HepG2 (cell line): ENCODE measurements around the gene IRF1. TPM values are rescaled to one million over a fixed set of nuclear protein-coding genes. Genes with fewer than 3 reads are reported as not detected.

Experiments used
- BRCA1 ChIP-seq: sonication (generic); formaldehyde crosslinking; IDR thresholded peaks from 2 replicates; pipeline ENCODE4 v1.4.0; 2020; ENCODE audit warnings: missing genetic modification reagents
- E2F2 ChIP-seq: sonication (generic); formaldehyde crosslinking; IDR thresholded peaks from 2 replicates; pipeline ENCODE4 v1.4.0; 2020; ENCODE audit warnings: missing genetic modification reagents, borderline replicate concordance
- MED13 ChIP-seq: sonication (generic); formaldehyde crosslinking; IDR thresholded peaks from 2 replicates; pipeline ENCODE4 v1.5.0; 2020; ENCODE audit warnings: missing genetic modification reagents
- NCOA2 ChIP-seq: sonication (generic); formaldehyde crosslinking; IDR thresholded peaks from 2 replicates; pipeline ENCODE4 v1.8.0; 2022; ENCODE audit warnings: inconsistent platforms
- NR1H2 ChIP-seq: sonication (generic); formaldehyde crosslinking; IDR thresholded peaks from 2 replicates; pipeline ENCODE4 v1.8.1; 2022; ENCODE audit warnings: low read depth, missing genetic modification reagents, borderline replicate concordance
- TBP ChIP-seq: sonication (generic); formaldehyde crosslinking; IDR thresholded peaks from 2 replicates; pipeline ENCODE4 v1.5.0; 2020; ENCODE audit warnings: missing genetic modification reagents
- ZBTB49 ChIP-seq: sonication (generic); formaldehyde crosslinking; IDR thresholded peaks from 2 replicates; pipeline ENCODE4 v1.4.0; 2020; ENCODE audit warnings: missing genetic modification reagents, borderline replicate concordance
- ZNF235 ChIP-seq: sonication (generic); formaldehyde crosslinking; IDR thresholded peaks from 2 replicates; pipeline ENCODE4 v1.8.1; 2023; ENCODE audit warnings: mild to moderate bottlenecking, missing genetic modification reagents, borderline replicate concordance
- ZNF362 ChIP-seq: sonication (generic); formaldehyde crosslinking; IDR thresholded peaks from 2 replicates; pipeline ENCODE4 v1.4.0; 2020; ENCODE audit warnings: missing genetic modification reagents, mild to moderate bottlenecking, borderline replicate concordance
- ZNF558 ChIP-seq: sonication (generic); formaldehyde crosslinking; IDR thresholded peaks from 2 replicates; pipeline ENCODE4 v1.9.0; 2022; ENCODE audit warnings: mild to moderate bottlenecking, missing genetic modification reagents, borderline replicate concordance
- polyA plus RNA-seq, 8 experiments: library from polyadenylated mRNA; depleted of rRNA in 3 of 8; stranded (reverse) in 7 of 8; unstranded in 1 of 8; fragments of >200 nt; fragmentation: Illumina TruSeq in 4 of 8; extraction: Trizol in 4 of 8; gene quantifications; 2 replicates each; pipeline versions ENCODE4 v1.2.1 to v1.2.3, GENCODE V29; 2011 to 2016; ENCODE audit warnings: low read depth in 4 of 8, missing spikeins in 1 of 8, mixed read lengths in 1 of 8; ENCODE audit not compliant: insufficient read depth in 1 of 8
- total RNA-seq, 5 experiments: library from RNA; depleted of rRNA; stranded (reverse); fragments of >200 nt; fragmentation: Illumina TruSeq; extraction: Trizol; gene quantifications; 2 replicates each; pipeline ENCODE4 v1.2.3, GENCODE V29; 2016; ENCODE audit warnings: low read depth in 1 of 5
- TF ChIP-seq, protein P1 (sequence below), 2 experiments: sonication (generic) in 1 of 2; formaldehyde crosslinking in 1 of 2; IDR thresholded peaks; 2 replicates each; pipeline versions ENCODE4 v1.4.0 to v1.6.1; 2018 to 2020; ENCODE audit warnings: missing genetic modification reagents in 2 of 2, borderline replicate concordance in 1 of 2, low read depth in 1 of 2, mild to moderate bottlenecking in 1 of 2, missing biosample characterization in 1 of 2
- TF ChIP-seq, protein P2 (sequence below): sonication (generic); formaldehyde crosslinking; conservative IDR thresholded peaks from 2 replicates; pipeline ENCODE4 v1.4.0; 2020; ENCODE audit warnings: missing genetic modification reagents
- TF ChIP-seq, protein P3 (sequence below): sonication (generic); formaldehyde crosslinking; conservative IDR thresholded peaks from 2 replicates; pipeline ENCODE4 v1.5.0; 2020; ENCODE audit warnings: missing genetic modification reagents
- TF ChIP-seq, protein P4 (sequence below): sonication (generic); formaldehyde crosslinking; IDR thresholded peaks from 2 replicates; pipeline ENCODE4 v1.5.1; 2020; ENCODE audit warnings: missing genetic modification reagents, mild to moderate bottlenecking, borderline replicate concordance

IRF1 gene
- total and polyA plus RNA-seq, 2 of the 13 experiments (the other 11 are each of a cell fraction or from before 2014, with no cell fraction given): 4.1 to 8.8 TPM

- TF ChIP-seq ZNF235 (CRISPR knock-in tag) (0 out of 2 replicates have a peak, but pooled peaks have one; percentile 13), MED13 (CRISPR knock-in tag) (0 out of 2 replicates have a peak, but pooled peaks have one; percentile 44), NCOA2 (CRISPR knock-in tag) (no peak), NR1H2 (CRISPR knock-in tag) (no peak), ZNF558 (CRISPR knock-in tag) (no peak), ZNF362 (CRISPR knock-in tag) (no peak), E2F2 (CRISPR knock-in tag) (no peak), BRCA1 (CRISPR knock-in tag) (no peak), TBP (no peak), ZBTB49 (no peak)
- TF ChIP-seq, protein P1, sequence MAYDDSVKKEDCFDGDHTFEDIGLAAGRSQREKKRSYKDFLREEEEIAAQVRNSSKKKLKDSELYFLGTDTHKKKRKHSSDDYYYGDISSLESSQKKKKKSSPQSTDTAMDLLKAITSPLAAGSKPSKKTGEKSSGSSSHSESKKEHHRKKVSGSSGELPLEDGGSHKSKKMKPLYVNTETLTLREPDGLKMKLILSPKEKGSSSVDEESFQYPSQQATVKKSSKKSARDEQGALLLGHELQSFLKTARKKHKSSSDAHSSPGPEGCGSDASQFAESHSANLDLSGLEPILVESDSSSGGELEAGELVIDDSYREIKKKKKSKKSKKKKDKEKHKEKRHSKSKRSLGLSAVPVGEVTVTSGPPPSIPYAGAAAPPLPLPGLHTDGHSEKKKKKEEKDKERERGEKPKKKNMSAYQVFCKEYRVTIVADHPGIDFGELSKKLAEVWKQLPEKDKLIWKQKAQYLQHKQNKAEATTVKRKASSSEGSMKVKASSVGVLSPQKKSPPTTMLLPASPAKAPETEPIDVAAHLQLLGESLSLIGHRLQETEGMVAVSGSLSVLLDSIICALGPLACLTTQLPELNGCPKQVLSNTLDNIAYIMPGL (CRISPR knock-in tag; IDR thresholded peaks at IDR 0.05; ENCODE audit: borderline replicate concordance in 1 of 2, low read depth in 1 of 2): peak in 1 of 2 experiments; percentile 40; a peak in 3 of 4 replicates
- TF ChIP-seq, protein P2, sequence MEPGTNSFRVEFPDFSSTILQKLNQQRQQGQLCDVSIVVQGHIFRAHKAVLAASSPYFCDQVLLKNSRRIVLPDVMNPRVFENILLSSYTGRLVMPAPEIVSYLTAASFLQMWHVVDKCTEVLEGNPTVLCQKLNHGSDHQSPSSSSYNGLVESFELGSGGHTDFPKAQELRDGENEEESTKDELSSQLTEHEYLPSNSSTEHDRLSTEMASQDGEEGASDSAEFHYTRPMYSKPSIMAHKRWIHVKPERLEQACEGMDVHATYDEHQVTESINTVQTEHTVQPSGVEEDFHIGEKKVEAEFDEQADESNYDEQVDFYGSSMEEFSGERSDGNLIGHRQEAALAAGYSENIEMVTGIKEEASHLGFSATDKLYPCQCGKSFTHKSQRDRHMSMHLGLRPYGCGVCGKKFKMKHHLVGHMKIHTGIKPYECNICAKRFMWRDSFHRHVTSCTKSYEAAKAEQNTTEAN (CRISPR knock-in tag): no peak
- TF ChIP-seq, protein P3, sequence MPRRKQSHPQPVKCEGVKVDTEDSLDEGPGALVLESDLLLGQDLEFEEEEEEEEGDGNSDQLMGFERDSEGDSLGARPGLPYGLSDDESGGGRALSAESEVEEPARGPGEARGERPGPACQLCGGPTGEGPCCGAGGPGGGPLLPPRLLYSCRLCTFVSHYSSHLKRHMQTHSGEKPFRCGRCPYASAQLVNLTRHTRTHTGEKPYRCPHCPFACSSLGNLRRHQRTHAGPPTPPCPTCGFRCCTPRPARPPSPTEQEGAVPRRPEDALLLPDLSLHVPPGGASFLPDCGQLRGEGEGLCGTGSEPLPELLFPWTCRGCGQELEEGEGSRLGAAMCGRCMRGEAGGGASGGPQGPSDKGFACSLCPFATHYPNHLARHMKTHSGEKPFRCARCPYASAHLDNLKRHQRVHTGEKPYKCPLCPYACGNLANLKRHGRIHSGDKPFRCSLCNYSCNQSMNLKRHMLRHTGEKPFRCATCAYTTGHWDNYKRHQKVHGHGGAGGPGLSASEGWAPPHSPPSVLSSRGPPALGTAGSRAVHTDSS: no peak
- TF ChIP-seq, protein P4, sequence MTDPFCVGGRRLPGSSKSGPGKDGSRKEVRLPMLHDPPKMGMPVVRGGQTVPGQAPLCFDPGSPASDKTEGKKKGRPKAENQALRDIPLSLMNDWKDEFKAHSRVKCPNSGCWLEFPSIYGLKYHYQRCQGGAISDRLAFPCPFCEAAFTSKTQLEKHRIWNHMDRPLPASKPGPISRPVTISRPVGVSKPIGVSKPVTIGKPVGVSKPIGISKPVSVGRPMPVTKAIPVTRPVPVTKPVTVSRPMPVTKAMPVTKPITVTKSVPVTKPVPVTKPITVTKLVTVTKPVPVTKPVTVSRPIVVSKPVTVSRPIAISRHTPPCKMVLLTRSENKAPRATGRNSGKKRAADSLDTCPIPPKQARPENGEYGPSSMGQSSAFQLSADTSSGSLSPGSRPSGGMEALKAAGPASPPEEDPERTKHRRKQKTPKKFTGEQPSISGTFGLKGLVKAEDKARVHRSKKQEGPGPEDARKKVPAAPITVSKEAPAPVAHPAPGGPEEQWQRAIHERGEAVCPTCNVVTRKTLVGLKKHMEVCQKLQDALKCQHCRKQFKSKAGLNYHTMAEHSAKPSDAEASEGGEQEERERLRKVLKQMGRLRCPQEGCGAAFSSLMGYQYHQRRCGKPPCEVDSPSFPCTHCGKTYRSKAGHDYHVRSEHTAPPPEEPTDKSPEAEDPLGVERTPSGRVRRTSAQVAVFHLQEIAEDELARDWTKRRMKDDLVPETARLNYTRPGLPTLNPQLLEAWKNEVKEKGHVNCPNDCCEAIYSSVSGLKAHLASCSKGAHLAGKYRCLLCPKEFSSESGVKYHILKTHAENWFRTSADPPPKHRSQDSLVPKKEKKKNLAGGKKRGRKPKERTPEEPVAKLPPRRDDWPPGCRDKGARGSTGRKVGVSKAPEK (CRISPR knock-in tag): peak; percentile 28; the same call in 1 of the 2 replicates
Observed at GRCh38 chr5:132496631-132497487, 6.3 kb upstream of the IRF1 start (continued).
